HL-60 (cell line): ENCODE data around the gene WDR77.

ENCODE experiments used
- DNase-seq, 2 experiments: peaks; one replicate each; pipeline ENCODE4 v3.0.0-alpha.2; 2010 to 2020; ENCODE audit warnings: low read depth in 1 of 2, low spot score in 1 of 2
- H3K27ac ChIP-seq: fragments of 250-450 bp; sonication (Bioruptor Pico); replicated peaks from 2 replicates; pipeline ENCODE4 v1.5.1; 2020; ENCODE audit warnings: mild to moderate bottlenecking, moderate library complexity
- H3K27me3 ChIP-seq: fragments of 250-450 bp; sonication (Bioruptor Pico); 2 replicates; pipeline ENCODE4 v1.5.1; 2021; ENCODE audit warnings: mild to moderate bottlenecking, moderate library complexity; ENCODE audit not compliant: insufficient read depth, poor library complexity, severe bottlenecking
- H3K4me3 ChIP-seq: replicated peaks from 2 replicates; pipeline ENCODE4 v1.5.1; 2011; ENCODE audit warnings: mild to moderate bottlenecking, control low read depth, low read length; ENCODE audit not compliant: insufficient read depth
- GABPA ChIP-seq: IDR thresholded peaks from 2 replicates; pipeline ENCODE4 v1.6.1; 2012; ENCODE audit warnings: low read depth
- POLR2AphosphoS5 ChIP-seq: IDR thresholded peaks from 2 replicates; pipeline ENCODE4 v1.6.1; 2012; ENCODE audit warnings: low read depth
- SPI1 ChIP-seq: IDR thresholded peaks from 2 replicates; pipeline ENCODE4 v1.6.1; 2012; ENCODE audit warnings: low read depth, mild to moderate bottlenecking, borderline replicate concordance
- TF ChIP-seq, protein P1 (sequence below): IDR thresholded peaks from one replicate; pipeline ENCODE4 v1.5.1; 2011; ENCODE audit warnings: low read length, control low read depth, inconsistent platforms; ENCODE audit not compliant: insufficient read depth
- TF ChIP-seq, protein P2 (sequence below): IDR thresholded peaks from 2 replicates; pipeline ENCODE4 v1.6.1; 2012; ENCODE audit warnings: low read depth; ENCODE audit not compliant: insufficient replicate concordance

Gene WDR77

DNA sequence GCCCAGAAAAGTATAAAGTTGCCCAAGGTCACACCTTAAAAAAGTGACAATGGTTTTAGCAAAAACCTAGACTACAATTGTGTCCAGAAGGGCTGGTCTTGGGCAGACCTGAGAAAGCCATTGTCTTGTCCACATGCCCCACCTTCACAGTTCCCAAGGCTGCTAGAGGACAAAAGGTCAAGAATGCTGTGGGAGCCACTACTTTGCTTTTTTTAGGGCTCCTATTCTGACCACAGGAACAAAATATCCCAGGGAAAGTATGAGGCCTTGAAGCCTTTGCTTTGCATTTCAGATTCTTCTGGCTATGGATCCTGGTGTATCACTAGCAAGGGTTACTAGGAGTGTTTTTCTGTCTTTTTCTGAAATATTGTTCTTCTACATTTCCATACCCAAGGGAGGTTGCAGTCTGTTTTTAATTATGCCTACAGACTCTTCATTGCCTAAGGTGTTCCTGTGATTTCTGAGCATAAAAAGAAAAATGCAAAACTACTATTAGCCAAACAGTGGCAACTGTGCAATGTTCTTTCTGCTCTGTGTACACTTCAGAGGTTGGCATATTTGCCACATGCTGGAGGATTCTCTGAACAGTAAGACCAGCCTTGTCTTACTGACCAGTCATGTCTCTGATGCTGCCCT, 35.5 kb upstream of the WDR77 start:
- Histone ChIP-seq H3K4me3 (no peak overlapping the region), H3K27ac (no peak overlapping the region), H3K27me3 (no peaks in the 10 kb centered on the region)
- TF ChIP-seq, protein P1, sequence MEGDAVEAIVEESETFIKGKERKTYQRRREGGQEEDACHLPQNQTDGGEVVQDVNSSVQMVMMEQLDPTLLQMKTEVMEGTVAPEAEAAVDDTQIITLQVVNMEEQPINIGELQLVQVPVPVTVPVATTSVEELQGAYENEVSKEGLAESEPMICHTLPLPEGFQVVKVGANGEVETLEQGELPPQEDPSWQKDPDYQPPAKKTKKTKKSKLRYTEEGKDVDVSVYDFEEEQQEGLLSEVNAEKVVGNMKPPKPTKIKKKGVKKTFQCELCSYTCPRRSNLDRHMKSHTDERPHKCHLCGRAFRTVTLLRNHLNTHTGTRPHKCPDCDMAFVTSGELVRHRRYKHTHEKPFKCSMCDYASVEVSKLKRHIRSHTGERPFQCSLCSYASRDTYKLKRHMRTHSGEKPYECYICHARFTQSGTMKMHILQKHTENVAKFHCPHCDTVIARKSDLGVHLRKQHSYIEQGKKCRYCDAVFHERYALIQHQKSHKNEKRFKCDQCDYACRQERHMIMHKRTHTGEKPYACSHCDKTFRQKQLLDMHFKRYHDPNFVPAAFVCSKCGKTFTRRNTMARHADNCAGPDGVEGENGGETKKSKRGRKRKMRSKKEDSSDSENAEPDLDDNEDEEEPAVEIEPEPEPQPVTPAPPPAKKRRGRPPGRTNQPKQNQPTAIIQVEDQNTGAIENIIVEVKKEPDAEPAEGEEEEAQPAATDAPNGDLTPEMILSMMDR: no peak
- TF ChIP-seq SPI1 (no peak), POLR2AphosphoS5 (no peak), GABPA (no peak)
- TF ChIP-seq, protein P2, sequence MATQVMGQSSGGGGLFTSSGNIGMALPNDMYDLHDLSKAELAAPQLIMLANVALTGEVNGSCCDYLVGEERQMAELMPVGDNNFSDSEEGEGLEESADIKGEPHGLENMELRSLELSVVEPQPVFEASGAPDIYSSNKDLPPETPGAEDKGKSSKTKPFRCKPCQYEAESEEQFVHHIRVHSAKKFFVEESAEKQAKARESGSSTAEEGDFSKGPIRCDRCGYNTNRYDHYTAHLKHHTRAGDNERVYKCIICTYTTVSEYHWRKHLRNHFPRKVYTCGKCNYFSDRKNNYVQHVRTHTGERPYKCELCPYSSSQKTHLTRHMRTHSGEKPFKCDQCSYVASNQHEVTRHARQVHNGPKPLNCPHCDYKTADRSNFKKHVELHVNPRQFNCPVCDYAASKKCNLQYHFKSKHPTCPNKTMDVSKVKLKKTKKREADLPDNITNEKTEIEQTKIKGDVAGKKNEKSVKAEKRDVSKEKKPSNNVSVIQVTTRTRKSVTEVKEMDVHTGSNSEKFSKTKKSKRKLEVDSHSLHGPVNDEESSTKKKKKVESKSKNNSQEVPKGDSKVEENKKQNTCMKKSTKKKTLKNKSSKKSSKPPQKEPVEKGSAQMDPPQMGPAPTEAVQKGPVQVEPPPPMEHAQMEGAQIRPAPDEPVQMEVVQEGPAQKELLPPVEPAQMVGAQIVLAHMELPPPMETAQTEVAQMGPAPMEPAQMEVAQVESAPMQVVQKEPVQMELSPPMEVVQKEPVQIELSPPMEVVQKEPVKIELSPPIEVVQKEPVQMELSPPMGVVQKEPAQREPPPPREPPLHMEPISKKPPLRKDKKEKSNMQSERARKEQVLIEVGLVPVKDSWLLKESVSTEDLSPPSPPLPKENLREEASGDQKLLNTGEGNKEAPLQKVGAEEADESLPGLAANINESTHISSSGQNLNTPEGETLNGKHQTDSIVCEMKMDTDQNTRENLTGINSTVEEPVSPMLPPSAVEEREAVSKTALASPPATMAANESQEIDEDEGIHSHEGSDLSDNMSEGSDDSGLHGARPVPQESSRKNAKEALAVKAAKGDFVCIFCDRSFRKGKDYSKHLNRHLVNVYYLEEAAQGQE: no peak
- DNase-seq: no peak

DNA sequence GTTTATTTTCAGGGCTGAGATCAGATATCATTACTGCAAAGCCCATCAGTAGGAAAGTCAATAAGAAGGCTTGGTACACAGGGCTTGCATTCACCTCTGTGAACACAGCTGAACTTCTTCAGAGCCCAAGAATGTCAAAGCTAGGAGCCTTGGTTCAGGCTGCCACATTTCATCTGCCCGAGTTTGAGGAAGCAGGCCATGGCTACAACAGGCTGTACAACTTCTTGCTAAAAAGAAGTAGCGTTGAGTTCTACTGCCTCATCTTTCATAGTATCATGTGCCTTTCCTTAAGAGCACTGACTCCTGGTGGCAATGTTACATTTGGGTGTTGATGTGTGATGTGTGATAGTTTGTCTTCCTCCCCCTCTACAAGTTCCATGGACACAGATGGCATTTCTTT, 34.8 kb upstream of the WDR77 start:
- Histone ChIP-seq H3K4me3 (no peak overlapping the region), H3K27ac (no peak overlapping the region), H3K27me3 (no peaks in the 10 kb centered on the region)
- DNase-seq: no peak
- no peak for TF ChIP-seq SPI1
- TF ChIP-seq GABPA: no peak
- TF ChIP-seq, protein P2: no peak
- TF ChIP-seq, protein P1: no peak
- no peak for TF ChIP-seq POLR2AphosphoS5

DNA sequence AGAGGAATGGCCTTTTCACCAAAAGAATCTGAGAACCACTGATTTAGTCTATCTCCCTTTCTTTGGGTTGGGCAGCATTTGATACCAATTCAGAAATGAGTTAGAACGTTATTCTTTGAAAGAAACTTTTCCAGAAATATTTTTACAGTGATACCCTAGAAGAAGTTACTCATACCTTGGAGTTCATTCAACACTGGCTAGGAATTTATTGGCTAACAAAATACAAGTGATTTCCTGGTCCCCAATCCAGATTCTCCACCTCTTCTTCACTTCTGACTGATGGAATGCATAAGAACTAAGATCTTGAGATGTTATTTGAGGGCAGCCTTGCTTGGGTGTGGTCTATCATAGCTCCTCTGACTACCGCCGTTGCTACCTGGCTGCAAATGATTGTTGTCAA, 34.1 kb upstream of the WDR77 start:
- Histone ChIP-seq H3K4me3 (no peak overlapping the region), H3K27me3 (no peaks in the 10 kb centered on the region), H3K27ac (no peak overlapping the region)
- DNase-seq: no peak
- TF ChIP-seq GABPA (no peak), SPI1 (no peak), POLR2AphosphoS5 (no peak)
- TF ChIP-seq, protein P1: no peak
- TF ChIP-seq, protein P2: no peak
